Tibial nerve (tissue), 3 donors: ENCODE results near the gene CFL1.

ENCODE experiments used
- POLR2A ChIP-seq, 2 donors: fragments of 450-650 bp; IDR thresholded peaks; one replicate each; pipeline ENCODE4 v1.6.1; 2017; ENCODE audit warnings: antibody characterized with exemption in 2 of 2, mild to moderate bottlenecking in 2 of 2, moderate library complexity in 2 of 2
- TF ChIP-seq, protein P1 (sequence below), 5 experiments: fragments of 200-600 bp in 3 of 5; fragments of 450-650 bp in 2 of 5; sonication (generic) in 3 of 5; IDR thresholded peaks; one replicate each; pipeline ENCODE4 v1.5.1; 2016 to 2019; ENCODE audit warnings: antibody characterized with exemption in 5 of 5, mild to moderate bottlenecking in 3 of 5, moderate library complexity in 2 of 5

DNA sequence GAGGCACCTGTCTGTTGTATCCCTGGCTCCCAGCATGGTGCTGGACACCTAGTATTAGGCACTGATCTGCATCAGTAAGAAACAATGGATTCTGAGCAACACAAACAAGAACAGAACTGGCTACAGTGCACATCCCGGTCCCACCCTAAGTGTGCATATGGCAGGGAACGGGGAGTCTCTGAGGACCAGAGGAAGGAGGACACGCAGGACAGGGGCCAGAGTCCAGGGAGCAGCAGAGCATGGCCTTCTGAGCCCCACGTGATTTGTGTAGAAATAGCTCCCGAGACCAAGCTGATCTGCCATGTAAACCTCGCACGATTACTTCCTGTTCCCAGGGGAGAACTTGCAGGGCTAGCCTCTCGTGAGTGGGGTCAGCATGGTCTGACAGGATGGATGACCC, 36.9 kb downstream of the CFL1 start:
- TF ChIP-seq POLR2A (IDR thresholded peaks at IDR 0.05): no peak
- TF ChIP-seq, protein P1, sequence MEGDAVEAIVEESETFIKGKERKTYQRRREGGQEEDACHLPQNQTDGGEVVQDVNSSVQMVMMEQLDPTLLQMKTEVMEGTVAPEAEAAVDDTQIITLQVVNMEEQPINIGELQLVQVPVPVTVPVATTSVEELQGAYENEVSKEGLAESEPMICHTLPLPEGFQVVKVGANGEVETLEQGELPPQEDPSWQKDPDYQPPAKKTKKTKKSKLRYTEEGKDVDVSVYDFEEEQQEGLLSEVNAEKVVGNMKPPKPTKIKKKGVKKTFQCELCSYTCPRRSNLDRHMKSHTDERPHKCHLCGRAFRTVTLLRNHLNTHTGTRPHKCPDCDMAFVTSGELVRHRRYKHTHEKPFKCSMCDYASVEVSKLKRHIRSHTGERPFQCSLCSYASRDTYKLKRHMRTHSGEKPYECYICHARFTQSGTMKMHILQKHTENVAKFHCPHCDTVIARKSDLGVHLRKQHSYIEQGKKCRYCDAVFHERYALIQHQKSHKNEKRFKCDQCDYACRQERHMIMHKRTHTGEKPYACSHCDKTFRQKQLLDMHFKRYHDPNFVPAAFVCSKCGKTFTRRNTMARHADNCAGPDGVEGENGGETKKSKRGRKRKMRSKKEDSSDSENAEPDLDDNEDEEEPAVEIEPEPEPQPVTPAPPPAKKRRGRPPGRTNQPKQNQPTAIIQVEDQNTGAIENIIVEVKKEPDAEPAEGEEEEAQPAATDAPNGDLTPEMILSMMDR (IDR thresholded peaks at IDR 0.05): no peak
